ENCODE measurements around the gene SWAP70. TPM values are rescaled to one million over a fixed set of nuclear protein-coding genes. Genes with fewer than 3 reads are reported as not detected.

SWAP70 gene
- total and polyA plus RNA-seq, 2 of the 13 experiments (the other 11 are each of a cell fraction or from before 2014, with no cell fraction given): 4.6 to 8.7 TPM

DNA sequence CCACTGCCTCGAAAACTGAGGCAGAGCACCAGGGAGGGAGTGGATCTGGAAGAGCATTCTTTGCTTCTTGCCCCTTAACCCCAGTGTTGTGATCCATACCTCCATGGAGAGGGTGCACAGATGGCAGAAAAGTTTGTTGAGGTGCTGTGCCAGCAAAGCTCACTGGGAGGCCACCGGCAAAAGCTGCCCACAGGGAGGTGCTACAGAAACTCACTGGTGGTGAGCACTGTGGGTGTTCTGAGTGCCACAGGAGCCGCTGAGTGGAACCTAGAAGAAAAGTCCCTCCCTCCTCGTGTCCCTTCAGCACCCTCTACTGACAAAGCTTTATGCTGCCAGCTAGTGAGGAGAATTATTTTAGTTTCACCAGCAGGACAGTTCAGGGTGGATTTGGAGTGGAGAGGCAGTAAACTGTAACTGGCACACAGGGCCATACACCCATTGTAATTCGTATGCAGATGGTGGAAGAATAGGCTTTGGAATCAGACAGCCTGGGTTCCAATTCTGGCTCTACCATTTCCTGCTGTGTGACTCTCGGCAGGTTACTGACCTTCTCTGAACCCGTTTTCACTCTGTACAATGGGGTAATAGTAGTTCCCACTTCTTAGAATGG is 84.6 kb downstream of the SWAP70 start:
- intact Hi-C loops (cut with micrococcal nuclease; ENCODE audit: unreplicated experiment): loop anchor here (1.0 kb wide), 2 partner anchors 130 to 134 kb away; no protein-coding TSS in a partner anchor
- no peak overlapping the region for H3K27ac ChIP-seq (ENCODE audit: extremely low read length, insufficient read depth, low read length)
- no peak overlapping the region for H3K9ac ChIP-seq (ENCODE audit: insufficient read depth, low read depth, low read length)
- TF ChIP-seq KDM3A (CRISPR knock-in tag; IDR thresholded peaks at IDR 0.05; ENCODE audit: low read depth): 0 out of 2 replicates have a peak, but pooled peaks have one; percentile 56
- TF ChIP-seq ZBTB21 (CRISPR knock-in tag; IDR thresholded peaks at IDR 0.05): no peak
- no peak for TF ChIP-seq CHCHD3 (CRISPR knock-in tag; IDR thresholded peaks at IDR 0.05)
- 0 out of 2 replicates have a peak, but pooled peaks have one; percentile 25 for TF ChIP-seq ZNF501 (CRISPR knock-in tag; IDR thresholded peaks at IDR 0.05)
- TF ChIP-seq, protein P1, sequence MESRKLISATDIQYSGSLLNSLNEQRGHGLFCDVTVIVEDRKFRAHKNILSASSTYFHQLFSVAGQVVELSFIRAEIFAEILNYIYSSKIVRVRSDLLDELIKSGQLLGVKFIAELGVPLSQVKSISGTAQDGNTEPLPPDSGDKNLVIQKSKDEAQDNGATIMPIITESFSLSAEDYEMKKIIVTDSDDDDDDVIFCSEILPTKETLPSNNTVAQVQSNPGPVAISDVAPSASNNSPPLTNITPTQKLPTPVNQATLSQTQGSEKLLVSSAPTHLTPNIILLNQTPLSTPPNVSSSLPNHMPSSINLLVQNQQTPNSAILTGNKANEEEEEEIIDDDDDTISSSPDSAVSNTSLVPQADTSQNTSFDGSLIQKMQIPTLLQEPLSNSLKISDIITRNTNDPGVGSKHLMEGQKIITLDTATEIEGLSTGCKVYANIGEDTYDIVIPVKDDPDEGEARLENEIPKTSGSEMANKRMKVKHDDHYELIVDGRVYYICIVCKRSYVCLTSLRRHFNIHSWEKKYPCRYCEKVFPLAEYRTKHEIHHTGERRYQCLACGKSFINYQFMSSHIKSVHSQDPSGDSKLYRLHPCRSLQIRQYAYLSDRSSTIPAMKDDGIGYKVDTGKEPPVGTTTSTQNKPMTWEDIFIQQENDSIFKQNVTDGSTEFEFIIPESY (CRISPR knock-in tag; IDR thresholded peaks at IDR 0.05): 0 out of 2 replicates have a peak, but pooled peaks have one; percentile 41
- TF ChIP-seq, protein P2, sequence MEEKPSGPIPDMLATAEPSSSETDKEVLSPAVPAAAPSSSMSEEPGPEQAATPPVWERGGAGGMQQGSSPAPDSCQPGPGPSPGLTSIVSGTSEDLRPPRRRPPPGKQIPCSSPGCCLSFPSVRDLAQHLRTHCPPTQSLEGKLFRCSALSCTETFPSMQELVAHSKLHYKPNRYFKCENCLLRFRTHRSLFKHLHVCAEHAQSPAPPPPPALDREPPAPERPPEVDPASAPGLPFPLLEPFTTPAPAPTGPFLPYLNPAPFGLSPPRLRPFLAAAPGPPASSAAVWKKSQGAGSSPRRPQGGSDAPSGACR (CRISPR knock-in tag; IDR thresholded peaks at IDR 0.05): no peak
- TF ChIP-seq, protein P3, sequence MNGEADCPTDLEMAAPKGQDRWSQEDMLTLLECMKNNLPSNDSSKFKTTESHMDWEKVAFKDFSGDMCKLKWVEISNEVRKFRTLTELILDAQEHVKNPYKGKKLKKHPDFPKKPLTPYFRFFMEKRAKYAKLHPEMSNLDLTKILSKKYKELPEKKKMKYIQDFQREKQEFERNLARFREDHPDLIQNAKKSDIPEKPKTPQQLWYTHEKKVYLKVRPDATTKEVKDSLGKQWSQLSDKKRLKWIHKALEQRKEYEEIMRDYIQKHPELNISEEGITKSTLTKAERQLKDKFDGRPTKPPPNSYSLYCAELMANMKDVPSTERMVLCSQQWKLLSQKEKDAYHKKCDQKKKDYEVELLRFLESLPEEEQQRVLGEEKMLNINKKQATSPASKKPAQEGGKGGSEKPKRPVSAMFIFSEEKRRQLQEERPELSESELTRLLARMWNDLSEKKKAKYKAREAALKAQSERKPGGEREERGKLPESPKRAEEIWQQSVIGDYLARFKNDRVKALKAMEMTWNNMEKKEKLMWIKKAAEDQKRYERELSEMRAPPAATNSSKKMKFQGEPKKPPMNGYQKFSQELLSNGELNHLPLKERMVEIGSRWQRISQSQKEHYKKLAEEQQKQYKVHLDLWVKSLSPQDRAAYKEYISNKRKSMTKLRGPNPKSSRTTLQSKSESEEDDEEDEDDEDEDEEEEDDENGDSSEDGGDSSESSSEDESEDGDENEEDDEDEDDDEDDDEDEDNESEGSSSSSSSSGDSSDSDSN (CRISPR knock-in tag; IDR thresholded peaks at IDR 0.05): no peak
- TF ChIP-seq HNRNPLL (IDR thresholded peaks at IDR 0.05; ENCODE audit: low read depth, low read length, poor library complexity, severe bottlenecking): no peak
- TF ChIP-seq ZNF253 (CRISPR knock-in tag; IDR thresholded peaks at IDR 0.05; ENCODE audit: borderline replicate concordance): no peak
- TF ChIP-seq CCAR2 (optimal IDR thresholded peaks at IDR 0.05; ENCODE audit: low read depth, low read length): no peak
- no peak; the same call in 1 of the 2 replicates for TF ChIP-seq IRF2 (CRISPR knock-in tag; IDR thresholded peaks at IDR 0.05)
- TF ChIP-seq STAG1 (CRISPR knock-in tag; IDR thresholded peaks at IDR 0.05): peak; percentile 90
- TF ChIP-seq, protein P4, sequence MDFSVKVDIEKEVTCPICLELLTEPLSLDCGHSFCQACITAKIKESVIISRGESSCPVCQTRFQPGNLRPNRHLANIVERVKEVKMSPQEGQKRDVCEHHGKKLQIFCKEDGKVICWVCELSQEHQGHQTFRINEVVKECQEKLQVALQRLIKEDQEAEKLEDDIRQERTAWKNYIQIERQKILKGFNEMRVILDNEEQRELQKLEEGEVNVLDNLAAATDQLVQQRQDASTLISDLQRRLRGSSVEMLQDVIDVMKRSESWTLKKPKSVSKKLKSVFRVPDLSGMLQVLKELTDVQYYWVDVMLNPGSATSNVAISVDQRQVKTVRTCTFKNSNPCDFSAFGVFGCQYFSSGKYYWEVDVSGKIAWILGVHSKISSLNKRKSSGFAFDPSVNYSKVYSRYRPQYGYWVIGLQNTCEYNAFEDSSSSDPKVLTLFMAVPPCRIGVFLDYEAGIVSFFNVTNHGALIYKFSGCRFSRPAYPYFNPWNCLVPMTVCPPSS (IDR thresholded peaks at IDR 0.05): no peak
- TF ChIP-seq SOX6 (IDR thresholded peaks at IDR 0.05): no peak
- peak; percentile 20; the same call in 1 of the 2 replicates for TF ChIP-seq SOX6 (CRISPR knock-in tag; IDR thresholded peaks at IDR 0.05)
- no peak for TF ChIP-seq NFRKB (IDR thresholded peaks at IDR 0.05)
- no peak for TF ChIP-seq PHF8 (CRISPR knock-in tag; IDR thresholded peaks at IDR 0.05)

More for the DNA sequence above, 84.6 kb downstream of the SWAP70 start:
- CTCF ChIA-PET (ENCODE audit: low intra/inter-chr PET ratio, low total read pairs): interaction anchor here (3.1 kb wide), 1 partner anchor 135 kb away, joined by 21 read pairs; no protein-coding TSS in a partner anchor
- no TSS peak for BruUV-seq (replicated peaks)
- 69% methylated on average over 7 of the region's 7 CpGs for WGBS (ENCODE audit: low lambda C conversion rate)
- peak; percentile 72 for FAIRE-seq
- Histone ChIP-seq H3K4me2 (ENCODE audit: low read depth, low read length) (no peak overlapping the region), H3K4me1 (ENCODE audit: insufficient read depth, low read length) (peaks cover 17% of the 10 kb centered on the region), H3K79me2 (ENCODE audit: insufficient read depth, low read length) (no peaks in the 10 kb centered on the region), H3K4me3 (replicated peaks in 1 of 3; ENCODE audit: insufficient read depth in 1 of 3, low read depth in 2 of 3, low read length in 3 of 3) (no peak overlapping the region), H4K20me1 (ENCODE audit: insufficient read depth, low read length) (no peaks in the 10 kb centered on the region), H3K36me3 (replicated peaks in 1 of 2; ENCODE audit: control insufficient read depth in 1 of 2, insufficient read depth in 2 of 2, low read length in 2 of 2) (peaks cover 4 to 7% of the 10 kb centered on the region in 2 experiments; a peak in 1 of 5 replicates), H3K27me3 (ENCODE audit: control insufficient read depth in 1 of 2, insufficient read depth in 2 of 2, low read length in 2 of 2) (no peaks in the 10 kb centered on the region), H3K9me3 (ENCODE audit: low read length) (no peaks in the 10 kb centered on the region), H2AFZ (ENCODE audit: low read length) (no peak overlapping the region)
- DNase-seq (ENCODE audit: low spot score): peak; percentile 63
- ATAC-seq: peak; percentile 94
- in situ Hi-C loops (cut with HindIII; ENCODE audit: extremely low pct_ligation_motif_present, low pct_unique_long_range_greater_than_20kb): loop anchor here (5.0 kb wide), 1 partner anchor 136 kb away; no protein-coding TSS in a partner anchor
- POLR2A ChIA-PET: interaction anchor here (1.0 kb wide), 1 partner anchor 10 kb away, joined by 3 read pairs; no protein-coding TSS in a partner anchor
